ENCODE measurements around the gene SPEG.
A peak's percentile ranks its signal among the peaks of the same experiment; 100 is the strongest.

SPEG gene

GRCh38 chr2:219461047-219461514 lies 26.4 kb downstream of the SPEG start:
- WGBS, 2 donors (ENCODE audit: extremely low coverage in 2 of 2, insufficient read length in 2 of 2, insufficient replicate concordance in 1 of 2) = no CpG with 5 or more reads among the region's 11 CpGs
- Histone ChIP-seq H2BK12ac (ENCODE audit: low read length) (peak overlapping the region; percentile 95), H4K91ac (ENCODE audit: low read depth, low read length, poor library complexity) (no peak overlapping the region), H3K4me2 (ENCODE audit: insufficient read depth, low read length, poor library complexity, severe bottlenecking) (peak overlapping the region; percentile 44), H3K4me3 (ENCODE audit: low read length in 2 of 2) (peak overlapping the region in 1 of 2 donors; percentile 50), H2BK15ac (ENCODE audit: low read length) (peak overlapping the region; percentile 91), H3K23ac (ENCODE audit: low read depth, low read length, poor library complexity) (peak overlapping the region; percentile 98), H3K27me3 (ENCODE audit: control insufficient read depth in 3 of 3, insufficient read depth in 3 of 3, low read depth in 1 of 3, low read length in 3 of 3) (no peaks in the 10 kb centered on the region), H3K9me3 (replicated peaks in 1 of 2; ENCODE audit: control insufficient read depth in 2 of 2, insufficient read depth in 1 of 2, low read depth in 1 of 2, low read length in 2 of 2) (no peaks in the 10 kb centered on the region), H3K4ac (ENCODE audit: low read length) (no peak overlapping the region), H2BK120ac (ENCODE audit: low read depth, low read length) (peak overlapping the region; percentile 67), H2AFZ (ENCODE audit: low read length) (peak overlapping the region; percentile 81), H2BK5ac (ENCODE audit: low read length) (peak overlapping the region; percentile 19), H3K14ac (ENCODE audit: low read length) (peak overlapping the region; percentile 94), H3K27ac (replicated peaks; ENCODE audit: low read length) (no peak overlapping the region), H3K18ac (ENCODE audit: low read length) (peak overlapping the region; percentile 92), H4K8ac (ENCODE audit: low read depth, low read length) (no peak overlapping the region), H3K9ac (ENCODE audit: low read depth, low read length, poor library complexity) (peak overlapping the region; percentile 53), H2AK5ac (ENCODE audit: low read depth, low read length) (peak overlapping the region; percentile 66), H3K79me1 (ENCODE audit: low read depth, low read length) (no peaks in the 10 kb centered on the region), H3K36me3 (replicated peaks in 1 of 2; ENCODE audit: control insufficient read depth in 2 of 2, insufficient read depth in 2 of 2, low read length in 2 of 2) (no peaks in the 10 kb centered on the region), H3K4me1 (ENCODE audit: control insufficient read depth in 2 of 2, insufficient read depth in 1 of 2, low read depth in 1 of 2, low read length in 2 of 2) (peaks cover 24 to 27% of the 10 kb centered on the region in 2 donors)
- no peak for DNase-seq (ENCODE audit: low spot score)

- WGBS, 2 donors (ENCODE audit: extremely low coverage in 2 of 2, insufficient read length in 2 of 2, insufficient replicate concordance in 1 of 2) = no CpG with 5 or more reads among the region's 14 CpGs
- Histone ChIP-seq H2BK15ac (ENCODE audit: low read length) (peak overlapping the region; percentile 91), H3K9me3 (replicated peaks in 1 of 2; ENCODE audit: control insufficient read depth in 2 of 2, insufficient read depth in 1 of 2, low read depth in 1 of 2, low read length in 2 of 2) (no peaks in the 10 kb centered on the region), H2BK120ac (ENCODE audit: low read depth, low read length) (no peak overlapping the region), H3K4ac (ENCODE audit: low read length) (no peak overlapping the region), H2AK5ac (ENCODE audit: low read depth, low read length) (peak overlapping the region; percentile 66), H3K9ac (ENCODE audit: low read depth, low read length, poor library complexity) (peak overlapping the region; percentile 53), H3K4me3 (ENCODE audit: low read length in 2 of 2) (no peak overlapping the region), H3K14ac (ENCODE audit: low read length) (peak overlapping the region; percentile 94), H4K8ac (ENCODE audit: low read depth, low read length) (no peak overlapping the region), H3K79me1 (ENCODE audit: low read depth, low read length) (no peaks in the 10 kb centered on the region), H3K4me2 (ENCODE audit: insufficient read depth, low read length, poor library complexity, severe bottlenecking) (no peak overlapping the region), H3K23ac (ENCODE audit: low read depth, low read length, poor library complexity) (no peak overlapping the region), H3K18ac (ENCODE audit: low read length) (peak overlapping the region; percentile 92), H2AFZ (ENCODE audit: low read length) (no peak overlapping the region), H3K36me3 (replicated peaks in 1 of 2; ENCODE audit: control insufficient read depth in 2 of 2, insufficient read depth in 2 of 2, low read length in 2 of 2) (no peaks in the 10 kb centered on the region), H3K27me3 (ENCODE audit: control insufficient read depth in 3 of 3, insufficient read depth in 3 of 3, low read depth in 1 of 3, low read length in 3 of 3) (no peaks in the 10 kb centered on the region), H4K91ac (ENCODE audit: low read depth, low read length, poor library complexity) (no peak overlapping the region), H3K4me1 (ENCODE audit: control insufficient read depth in 2 of 2, insufficient read depth in 1 of 2, low read depth in 1 of 2, low read length in 2 of 2) (peaks cover 25 to 27% of the 10 kb centered on the region in 2 donors), H2BK12ac (ENCODE audit: low read length) (peak overlapping the region; percentile 95), H3K27ac (replicated peaks; ENCODE audit: low read length) (no peak overlapping the region), H2BK5ac (ENCODE audit: low read length) (peak overlapping the region; percentile 19)
- no peak for DNase-seq (ENCODE audit: low spot score)
These were observed 27.0 kb downstream of the SPEG start for GRCh38 chr2:219461669-219462068.

- no peak for DNase-seq (ENCODE audit: low spot score)
- WGBS, 2 donors (ENCODE audit: extremely low coverage in 2 of 2, insufficient read length in 2 of 2, insufficient replicate concordance in 1 of 2) = no CpG with 5 or more reads among the region's 9 CpGs
- H3K27me3 ChIP-seq (ENCODE audit: control insufficient read depth in 3 of 3, insufficient read depth in 3 of 3, low read depth in 1 of 3, low read length in 3 of 3) = no peaks in the 10 kb centered on the region
These were observed 27.7 kb downstream of the SPEG start for GRCh38 chr2:219462349-219462748.

GRCh38 chr2:219464286-219465032 lies 29.8 kb downstream of the SPEG start:
- Histone ChIP-seq H4K8ac (ENCODE audit: low read depth, low read length) (no peak overlapping the region), H3K27me3 (ENCODE audit: control insufficient read depth in 3 of 3, insufficient read depth in 3 of 3, low read depth in 1 of 3, low read length in 3 of 3) (no peaks in the 10 kb centered on the region), H3K9me3 (replicated peaks in 1 of 2; ENCODE audit: control insufficient read depth in 2 of 2, insufficient read depth in 1 of 2, low read depth in 1 of 2, low read length in 2 of 2) (no peaks in the 10 kb centered on the region), H2BK120ac (ENCODE audit: low read depth, low read length) (no peak overlapping the region), H3K9ac (ENCODE audit: low read depth, low read length, poor library complexity) (no peak overlapping the region), H3K27ac (replicated peaks; ENCODE audit: low read length) (no peak overlapping the region), H3K14ac (ENCODE audit: low read length) (peak overlapping the region; percentile 21), H3K4ac (ENCODE audit: low read length) (no peak overlapping the region), H2BK15ac (ENCODE audit: low read length) (no peak overlapping the region), H3K79me1 (ENCODE audit: low read depth, low read length) (peaks cover 5% of the 10 kb centered on the region), H2AFZ (ENCODE audit: low read length) (no peak overlapping the region), H2AK5ac (ENCODE audit: low read depth, low read length) (peak overlapping the region; percentile 35), H3K4me3 (ENCODE audit: low read length in 2 of 2) (no peak overlapping the region), H4K91ac (ENCODE audit: low read depth, low read length, poor library complexity) (no peak overlapping the region), H3K18ac (ENCODE audit: low read length) (no peak overlapping the region), H3K4me2 (ENCODE audit: insufficient read depth, low read length, poor library complexity, severe bottlenecking) (no peak overlapping the region), H2BK5ac (ENCODE audit: low read length) (no peak overlapping the region), H3K36me3 (replicated peaks in 1 of 2; ENCODE audit: control insufficient read depth in 2 of 2, insufficient read depth in 2 of 2, low read length in 2 of 2) (no peaks in the 10 kb centered on the region), H3K4me1 (ENCODE audit: control insufficient read depth in 2 of 2, insufficient read depth in 1 of 2, low read depth in 1 of 2, low read length in 2 of 2) (peaks cover 18 to 21% of the 10 kb centered on the region in 2 donors), H2BK12ac (ENCODE audit: low read length) (no peak overlapping the region), H3K23ac (ENCODE audit: low read depth, low read length, poor library complexity) (no peak overlapping the region)
- DNase-seq (ENCODE audit: low spot score) = no peak
- WGBS, 2 donors (ENCODE audit: extremely low coverage in 2 of 2, insufficient read length in 2 of 2, insufficient replicate concordance in 1 of 2) = no CpG with 5 or more reads among the region's 21 CpGs

More at GRCh38 chr2:219462349-219462748, 27.7 kb downstream of the SPEG start:
- no peaks in the 10 kb centered on the region for H3K9me3 ChIP-seq (replicated peaks in 1 of 2; ENCODE audit: control insufficient read depth in 2 of 2, insufficient read depth in 1 of 2, low read depth in 1 of 2, low read length in 2 of 2)
- H4K91ac ChIP-seq (ENCODE audit: low read depth, low read length, poor library complexity) = no peak overlapping the region
- no peak overlapping the region for H3K4me2 ChIP-seq (ENCODE audit: insufficient read depth, low read length, poor library complexity, severe bottlenecking)
- no peaks in the 10 kb centered on the region for H3K36me3 ChIP-seq (replicated peaks in 1 of 2; ENCODE audit: control insufficient read depth in 2 of 2, insufficient read depth in 2 of 2, low read length in 2 of 2)
- peak overlapping the region; percentile 71 for H3K4ac ChIP-seq (ENCODE audit: low read length)
- no peak overlapping the region for H2BK15ac ChIP-seq (ENCODE audit: low read length)
- no peak overlapping the region for H3K23ac ChIP-seq (ENCODE audit: low read depth, low read length, poor library complexity)
- no peak overlapping the region for H2BK5ac ChIP-seq (ENCODE audit: low read length)
- H2AK5ac ChIP-seq (ENCODE audit: low read depth, low read length) = peak overlapping the region; percentile 66
- no peak overlapping the region for H3K9ac ChIP-seq (ENCODE audit: low read depth, low read length, poor library complexity)
- no peak overlapping the region for H4K8ac ChIP-seq (ENCODE audit: low read depth, low read length)
- no peak overlapping the region for H3K18ac ChIP-seq (ENCODE audit: low read length)
- no peak overlapping the region for H2BK120ac ChIP-seq (ENCODE audit: low read depth, low read length)
- peaks cover 25 to 27% of the 10 kb centered on the region in 2 donors for H3K4me1 ChIP-seq (ENCODE audit: control insufficient read depth in 2 of 2, insufficient read depth in 1 of 2, low read depth in 1 of 2, low read length in 2 of 2)
- no peak overlapping the region for H3K27ac ChIP-seq (replicated peaks; ENCODE audit: low read length)
- no peak overlapping the region for H2BK12ac ChIP-seq (ENCODE audit: low read length)
- H3K14ac ChIP-seq (ENCODE audit: low read length) = no peak overlapping the region
- H3K79me1 ChIP-seq (ENCODE audit: low read depth, low read length) = peaks cover 3% of the 10 kb centered on the region
- no peak overlapping the region for H2AFZ ChIP-seq (ENCODE audit: low read length)
- H3K4me3 ChIP-seq (ENCODE audit: low read length in 2 of 2) = no peak overlapping the region
